ENCODE data around the gene TMEM150A. TPM values are rescaled to one million over a fixed set of nuclear protein-coding genes. Genes with fewer than 3 reads are reported as not detected.
A peak's percentile ranks its signal among the peaks of the same experiment; 100 is the strongest.

TMEM150A gene
- total RNA-seq, 2 donors from 2014 or later, result 17.4 to 32.3 TPM

DNA sequence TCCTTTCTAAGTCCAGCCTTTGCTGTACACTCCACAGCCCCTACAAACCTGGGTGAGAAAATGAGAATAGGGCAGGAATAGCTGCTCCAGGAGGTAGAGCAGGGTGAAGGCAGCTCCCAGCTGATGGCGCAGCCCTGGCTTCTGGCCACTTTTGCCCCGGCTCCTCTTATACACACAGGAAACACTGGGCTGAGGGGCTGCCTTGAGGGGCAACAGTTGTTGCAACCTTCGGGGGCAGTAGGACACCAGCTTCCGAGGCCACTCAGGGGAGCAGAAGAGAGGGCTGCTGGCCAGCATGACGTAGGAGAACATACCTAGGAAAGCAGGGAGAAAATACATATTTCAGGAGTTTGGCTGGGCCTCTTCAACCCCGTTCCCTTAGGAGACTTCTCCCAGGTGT lies 49.3 kb downstream of the TMEM150A start:
- peaks cover 0 to 17% of the 10 kb centered on the region in 2 donors for H3K36me3 ChIP-seq
- H3K4me1 ChIP-seq (replicated peaks), result no peaks in the 10 kb centered on the region
- no peaks in the 10 kb centered on the region for H3K9me3 ChIP-seq
- intact Hi-C loops (cut with DNase I), result loop anchor here (2.0 kb wide), 1 partner anchor 132 kb away; no protein-coding TSS in a partner anchor
- 81% methylated on average over 6 of the region's 6 CpGs for WGBS
- H3K27ac ChIP-seq, result no peak overlapping the region
- H3K4me3 ChIP-seq, result no peak overlapping the region
- TF ChIP-seq, protein P1, sequence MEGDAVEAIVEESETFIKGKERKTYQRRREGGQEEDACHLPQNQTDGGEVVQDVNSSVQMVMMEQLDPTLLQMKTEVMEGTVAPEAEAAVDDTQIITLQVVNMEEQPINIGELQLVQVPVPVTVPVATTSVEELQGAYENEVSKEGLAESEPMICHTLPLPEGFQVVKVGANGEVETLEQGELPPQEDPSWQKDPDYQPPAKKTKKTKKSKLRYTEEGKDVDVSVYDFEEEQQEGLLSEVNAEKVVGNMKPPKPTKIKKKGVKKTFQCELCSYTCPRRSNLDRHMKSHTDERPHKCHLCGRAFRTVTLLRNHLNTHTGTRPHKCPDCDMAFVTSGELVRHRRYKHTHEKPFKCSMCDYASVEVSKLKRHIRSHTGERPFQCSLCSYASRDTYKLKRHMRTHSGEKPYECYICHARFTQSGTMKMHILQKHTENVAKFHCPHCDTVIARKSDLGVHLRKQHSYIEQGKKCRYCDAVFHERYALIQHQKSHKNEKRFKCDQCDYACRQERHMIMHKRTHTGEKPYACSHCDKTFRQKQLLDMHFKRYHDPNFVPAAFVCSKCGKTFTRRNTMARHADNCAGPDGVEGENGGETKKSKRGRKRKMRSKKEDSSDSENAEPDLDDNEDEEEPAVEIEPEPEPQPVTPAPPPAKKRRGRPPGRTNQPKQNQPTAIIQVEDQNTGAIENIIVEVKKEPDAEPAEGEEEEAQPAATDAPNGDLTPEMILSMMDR (IDR thresholded peaks at IDR 0.05), result no peak
- no peak for TF ChIP-seq POLR2A (IDR thresholded peaks at IDR 0.05)
- no peak for TF ChIP-seq POLR2AphosphoS5 (IDR thresholded peaks at IDR 0.05)
- no peak for DNase-seq (ENCODE audit: low spot score)
- no peaks in the 10 kb centered on the region for H3K27me3 ChIP-seq (replicated peaks; ENCODE audit: insufficient read depth)

DNA sequence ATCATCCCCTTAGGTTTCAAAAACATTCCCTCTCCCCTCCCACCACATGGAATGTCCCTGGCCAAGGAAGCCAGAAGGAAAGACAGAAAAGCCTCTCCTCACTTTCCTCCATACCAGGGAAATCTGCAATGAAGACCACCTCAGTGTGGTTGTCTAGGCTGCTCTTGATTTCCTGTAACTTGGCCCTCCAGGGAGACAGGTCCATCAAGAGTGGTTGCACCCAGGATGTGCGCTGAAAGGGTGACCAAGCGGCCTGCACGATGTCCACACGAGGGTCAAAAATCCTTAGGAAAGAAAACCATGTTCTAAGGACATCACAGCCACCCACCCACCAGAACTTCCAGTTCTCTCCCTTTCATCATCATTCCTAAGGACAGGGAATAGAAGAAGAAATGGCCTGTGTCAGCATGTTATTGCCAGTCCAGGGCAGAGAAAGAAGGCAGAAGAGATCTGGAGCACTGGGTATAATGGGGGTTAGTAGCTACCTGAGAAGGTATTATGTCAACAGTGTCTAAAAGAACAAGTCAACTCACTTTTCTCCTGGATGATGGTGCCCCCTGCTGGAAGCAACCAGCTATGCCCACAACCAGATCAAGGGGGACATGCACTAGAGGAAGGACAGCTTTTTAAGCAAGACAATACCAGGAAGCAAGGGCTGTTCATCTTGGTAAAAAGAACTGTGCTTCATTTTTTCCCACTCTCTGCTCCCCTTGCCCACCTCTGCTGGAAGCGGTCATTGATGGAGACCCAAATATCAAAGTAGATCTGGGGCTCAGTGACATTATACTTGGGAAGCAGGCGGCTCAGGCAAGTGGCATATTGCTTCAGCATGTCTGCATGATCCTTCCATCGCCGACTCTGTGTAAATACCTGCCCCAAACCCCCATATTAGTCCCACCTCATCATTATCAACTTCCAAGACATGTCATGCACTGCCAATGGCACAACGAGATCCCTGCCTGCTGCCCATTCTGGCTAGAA lies 50.5 kb downstream of the TMEM150A start:
- peak; percentile 88 for DNase-seq (ENCODE audit: low spot score)
- no peaks in the 10 kb centered on the region for H3K9me3 ChIP-seq
- intact Hi-C loops (cut with DNase I), result loop anchor here (2.0 kb wide), 1 partner anchor 131 kb away; no protein-coding TSS in a partner anchor
- WGBS, result 65% methylated on average over 9 of the region's 9 CpGs
- peaks cover 0 to 17% of the 10 kb centered on the region in 2 donors for H3K36me3 ChIP-seq
- no peak overlapping the region for H3K4me3 ChIP-seq
- peak; percentile 82 for TF ChIP-seq POLR2AphosphoS5 (IDR thresholded peaks at IDR 0.05)
- TF ChIP-seq, protein P1 (IDR thresholded peaks at IDR 0.05), result peak; percentile 80 to 96 (median 95)
- no peak for TF ChIP-seq POLR2A (IDR thresholded peaks at IDR 0.05)
- H3K4me1 ChIP-seq (replicated peaks), result no peaks in the 10 kb centered on the region
- H3K27ac ChIP-seq, result peak overlapping the region in 1 of 2 donors; percentile 4
- H3K27me3 ChIP-seq (replicated peaks; ENCODE audit: insufficient read depth), result no peaks in the 10 kb centered on the region

DNA sequence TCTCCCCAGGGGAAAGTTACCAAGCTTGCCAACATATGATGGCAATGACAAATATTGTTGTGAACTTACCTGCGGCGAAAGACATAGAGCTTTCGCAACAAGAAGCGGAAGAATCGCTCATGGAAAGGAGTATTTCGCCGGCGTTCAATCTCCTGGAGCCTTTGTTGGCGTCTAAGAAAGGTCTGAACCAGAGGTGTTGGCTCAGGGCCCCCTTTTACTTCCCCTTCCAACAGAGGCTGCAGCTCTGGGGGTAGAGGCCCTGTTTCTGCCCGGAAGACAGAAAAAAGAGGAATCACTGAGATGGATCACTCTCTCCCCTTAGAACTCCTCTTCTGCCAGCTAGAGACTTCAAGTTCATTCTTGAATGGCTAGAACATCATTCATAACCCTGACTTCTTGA lies 52.0 kb downstream of the TMEM150A start:
- H3K9me3 ChIP-seq, result no peaks in the 10 kb centered on the region
- DNase-seq (ENCODE audit: low spot score), result no peak
- TF ChIP-seq POLR2A (IDR thresholded peaks at IDR 0.05) (no peak), POLR2AphosphoS5 (IDR thresholded peaks at IDR 0.05) (no peak)
- TF ChIP-seq, protein P1 (IDR thresholded peaks at IDR 0.05), result no peak
- no peaks in the 10 kb centered on the region for H3K27me3 ChIP-seq (replicated peaks; ENCODE audit: insufficient read depth)
- H3K36me3 ChIP-seq, result peaks cover 0 to 17% of the 10 kb centered on the region in 2 donors
- intact Hi-C loops (cut with DNase I), result no loop called here
- WGBS, result 86% methylated on average over 10 of the region's 10 CpGs
- H3K4me3 ChIP-seq, result no peak overlapping the region
- H3K27ac ChIP-seq, result peak overlapping the region; percentile 18 to 26
- no peaks in the 10 kb centered on the region for H3K4me1 ChIP-seq (replicated peaks)

DNA sequence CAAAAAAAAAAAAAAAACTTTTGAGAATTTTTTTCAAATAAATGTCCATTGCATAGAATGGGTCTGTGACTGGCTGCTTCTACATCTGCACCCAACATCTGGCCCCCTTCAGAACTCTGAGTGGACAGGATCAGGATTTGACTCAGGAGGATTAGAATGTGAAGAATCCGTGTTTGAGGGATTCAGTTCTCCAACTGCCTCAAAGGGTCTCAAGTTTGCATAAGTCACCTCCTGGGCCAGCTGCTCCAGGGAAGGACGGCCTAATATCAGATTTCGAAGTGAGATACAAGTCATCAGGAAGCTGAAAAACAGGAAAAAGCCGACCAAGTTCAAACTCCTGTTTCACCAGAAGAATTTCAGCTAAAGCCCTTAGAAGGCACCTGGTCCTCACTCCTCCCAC lies 52.7 kb downstream of the TMEM150A start:
- no peaks in the 10 kb centered on the region for H3K9me3 ChIP-seq
- TF ChIP-seq POLR2AphosphoS5 (IDR thresholded peaks at IDR 0.05) (no peak), POLR2A (IDR thresholded peaks at IDR 0.05) (no peak)
- TF ChIP-seq, protein P1 (IDR thresholded peaks at IDR 0.05), result no peak
- intact Hi-C loops (cut with DNase I), result no loop called here
- H3K4me1 ChIP-seq (replicated peaks), result no peaks in the 10 kb centered on the region
- no peaks in the 10 kb centered on the region for H3K27me3 ChIP-seq (replicated peaks; ENCODE audit: insufficient read depth)
- H3K36me3 ChIP-seq, result peaks cover 0 to 17% of the 10 kb centered on the region in 2 donors
- H3K27ac ChIP-seq, result peak overlapping the region; percentile 18 to 26
- WGBS, result 21% methylated on average over 4 of the region's 4 CpGs
- H3K4me3 ChIP-seq, result no peak overlapping the region
- DNase-seq (ENCODE audit: low spot score), result no peak

Measured in prostate gland (tissue), 2 donors.